ENCODE data around the gene CRACR2A.

Gene CRACR2A

GRCh38 chr12:3672113-3672509 lies 80.8 kb downstream of the CRACR2A start:
- ChIA-PET CTCF (interaction anchor here (1.9 kb wide), 1 partner anchor 9 kb away, joined by 5 read pairs; no protein-coding TSS in a partner anchor), POLR2A (no interaction called here)
- no peak for DNase-seq (ENCODE audit: extremely low spot score)
- no peak for TF ChIP-seq CTCF (IDR thresholded peaks at IDR 0.05; ENCODE audit: control extremely low read depth, extremely low read depth, low read depth, missing control alignments)

DNA sequence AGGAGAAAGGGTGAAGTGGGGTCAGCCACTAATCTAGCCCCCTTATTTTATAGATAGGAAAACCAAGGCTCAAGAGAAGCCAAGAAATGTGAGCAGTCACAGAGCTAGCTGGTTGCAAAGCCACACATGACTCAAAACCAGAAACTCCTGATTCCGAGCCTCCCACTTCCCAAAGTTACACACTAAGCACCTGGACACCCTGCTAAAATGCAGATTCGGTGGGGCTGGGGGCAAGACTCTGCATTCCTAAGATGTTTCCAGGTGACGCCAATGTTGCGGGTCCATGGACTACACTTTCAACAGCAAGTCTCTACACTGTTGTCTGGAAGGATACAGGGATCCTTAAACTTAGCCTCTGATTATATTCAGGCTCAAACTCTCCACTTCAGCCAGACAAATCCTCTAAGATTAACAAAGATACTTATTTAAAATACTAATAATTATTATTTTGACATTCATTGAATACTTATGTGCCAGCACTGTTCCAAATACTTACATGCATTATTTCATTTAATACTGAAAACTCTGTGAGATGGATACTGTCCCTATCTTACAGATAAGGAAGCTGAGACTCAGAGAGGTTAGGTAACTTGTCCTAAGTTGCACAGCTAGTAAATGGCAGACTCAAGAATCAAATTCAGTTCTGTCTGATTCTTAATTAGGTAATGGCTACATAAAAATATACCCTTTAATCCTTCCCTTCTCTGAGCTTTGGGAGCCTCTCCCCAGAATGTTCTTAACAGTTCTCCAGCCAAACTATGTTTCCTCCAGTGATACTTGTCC lies 81.4 kb downstream of the CRACR2A start:
- POLR2A ChIA-PET: no interaction called here
- no peak for DNase-seq (ENCODE audit: extremely low spot score)
- TF ChIP-seq CTCF (IDR thresholded peaks at IDR 0.05; ENCODE audit: control extremely low read depth, extremely low read depth, low read depth, missing control alignments): no peak
- CTCF ChIA-PET: interaction anchor here (1.9 kb wide), 1 partner anchor 10 kb away, joined by 5 read pairs; no protein-coding TSS in a partner anchor

DNA sequence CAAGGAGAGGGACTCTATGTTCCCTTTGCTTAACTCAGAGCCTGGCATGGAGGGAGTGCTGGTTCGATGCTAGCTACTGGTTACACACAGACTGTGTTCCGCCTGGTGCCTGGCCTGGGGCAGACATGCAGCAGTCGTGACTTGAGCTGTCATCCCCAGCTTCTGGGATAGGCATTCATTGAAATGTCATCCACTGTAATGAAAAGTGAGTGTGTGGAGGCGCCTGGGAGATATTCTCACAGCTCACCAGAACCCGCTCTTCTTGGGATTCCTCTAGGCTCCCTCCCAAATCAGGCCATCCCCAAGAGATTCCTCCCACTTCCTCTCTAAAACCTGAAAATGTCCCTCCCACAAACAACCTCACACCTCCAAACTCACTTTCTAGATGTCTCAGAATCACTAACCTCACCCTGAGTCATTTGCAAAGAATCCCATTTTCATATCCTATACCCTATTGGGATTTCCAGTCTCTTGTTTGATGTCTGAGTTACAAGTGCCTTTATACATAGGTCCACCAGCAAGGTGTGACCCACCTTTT lies 82.8 kb downstream of the CRACR2A start:
- no peak for DNase-seq (ENCODE audit: extremely low spot score)
- POLR2A ChIA-PET: no interaction called here
- CTCF ChIA-PET: interaction anchor here (2.3 kb wide), 1 partner anchor 11 kb away, joined by 10 read pairs; no protein-coding TSS in a partner anchor
- TF ChIP-seq CTCF (IDR thresholded peaks at IDR 0.05; ENCODE audit: control extremely low read depth, extremely low read depth, low read depth, missing control alignments): no peak

DNA sequence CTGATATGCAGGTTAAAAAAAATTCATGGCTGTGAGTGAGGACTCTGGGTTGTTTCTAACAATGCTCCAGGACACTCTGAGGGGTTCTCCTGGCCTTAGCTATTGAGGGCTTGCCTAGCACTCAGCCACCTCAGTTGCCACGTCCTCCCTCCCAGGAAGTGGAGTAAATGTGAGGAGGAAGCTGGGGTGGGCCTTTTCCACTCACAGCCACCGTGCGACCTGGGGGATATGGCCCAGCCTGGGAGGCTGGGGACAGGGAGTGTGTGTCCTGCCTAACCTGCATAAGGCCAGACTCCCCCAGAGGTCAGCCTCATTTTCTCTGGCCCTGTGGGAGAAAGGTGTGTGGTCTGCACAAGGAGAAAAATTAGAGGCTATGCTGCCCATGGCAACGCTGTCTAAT lies 83.3 kb downstream of the CRACR2A start:
- no peak for TF ChIP-seq CTCF (IDR thresholded peaks at IDR 0.05; ENCODE audit: control extremely low read depth, extremely low read depth, low read depth, missing control alignments)
- ChIA-PET CTCF (interaction anchor here (1.0 to 2.3 kb wide), 4 partner anchors 10 to 369 kb away, joined by 3 to 10 read pairs (median 4); no protein-coding TSS in a partner anchor), POLR2A (no interaction called here)
- no peak for DNase-seq (ENCODE audit: extremely low spot score)

GRCh38 chr12:3668479-3669165 lies 84.3 kb downstream of the CRACR2A start:
- no peak for DNase-seq (ENCODE audit: extremely low spot score)
- no peak for TF ChIP-seq CTCF (IDR thresholded peaks at IDR 0.05; ENCODE audit: control extremely low read depth, extremely low read depth, low read depth, missing control alignments)
- POLR2A ChIA-PET: no interaction called here
- CTCF ChIA-PET: interaction anchor here (0.8 to 2.3 kb wide), 6 partner anchors 9 to 368 kb away, joined by 3 to 10 read pairs (median 3); no protein-coding TSS in a partner anchor

- POLR2A ChIA-PET: no interaction called here
- DNase-seq (ENCODE audit: extremely low spot score): no peak
- CTCF ChIA-PET: interaction anchor here (1.3 kb wide), 1 partner anchor 9 kb away, joined by 3 read pairs; no protein-coding TSS in a partner anchor
- TF ChIP-seq CTCF (IDR thresholded peaks at IDR 0.05; ENCODE audit: control extremely low read depth, extremely low read depth, low read depth, missing control alignments): no peak
Measured at GRCh38 chr12:3667485-3667884, 85.4 kb downstream of the CRACR2A start.
